H9 (cell line): ENCODE measurements around the gene CSTA. TPM values are rescaled to one million over a fixed set of nuclear protein-coding genes. Genes with fewer than 3 reads are reported as not detected.

Experiments
- DNase-seq: peaks from one replicate; pipeline ENCODE4 v3.0.0-alpha.2; 2017
- H2AFZ ChIP-seq: one replicate; pipeline ENCODE4 v1.6.1; 2013; ENCODE audit warnings: mild to moderate bottlenecking, low read length, control low read depth, moderate library complexity
- H2AK5ac ChIP-seq: 2 replicates; pipeline ENCODE4 v1.6.1; 2013; ENCODE audit warnings: low read length, control low read depth, mixed read lengths; ENCODE audit not compliant: insufficient read length
- H2BK120ac ChIP-seq: one replicate; pipeline ENCODE4 v1.6.1; 2013; ENCODE audit warnings: low read depth, mild to moderate bottlenecking, low read length, control low read depth, inconsistent platforms; ENCODE audit not compliant: poor library complexity, severe bottlenecking
- H2BK12ac ChIP-seq: 2 replicates; pipeline ENCODE4 v1.6.1; 2013; ENCODE audit warnings: low read length, control low read depth, mixed read lengths, low read depth; ENCODE audit not compliant: insufficient read length
- H2BK15ac ChIP-seq: 2 replicates; pipeline ENCODE4 v1.6.1; 2013; ENCODE audit warnings: low read depth, low read length, control low read depth
- H2BK20ac ChIP-seq: one replicate; pipeline ENCODE4 v1.6.1; 2013; ENCODE audit warnings: low read depth, mild to moderate bottlenecking, low read length, control low read depth, inconsistent platforms; ENCODE audit not compliant: poor library complexity, severe bottlenecking
- H2BK5ac ChIP-seq: 2 replicates; pipeline ENCODE4 v1.6.1; 2013; ENCODE audit warnings: low read length, control low read depth, mixed read lengths; ENCODE audit not compliant: insufficient read length
- H3K14ac ChIP-seq: 2 replicates; pipeline ENCODE4 v1.6.1; 2013; ENCODE audit warnings: low read length, control low read depth; ENCODE audit not compliant: insufficient read depth
- H3K18ac ChIP-seq: 2 replicates; pipeline ENCODE4 v1.6.1; 2013; ENCODE audit warnings: low read depth, mild to moderate bottlenecking, mixed read lengths, low read length, control low read depth; ENCODE audit not compliant: insufficient read length
- H3K23ac ChIP-seq: 2 replicates; pipeline ENCODE4 v1.6.1; 2013; ENCODE audit warnings: low read length, control low read depth, mixed read lengths, low read depth; ENCODE audit not compliant: insufficient read length
- H3K23me2 ChIP-seq: 2 replicates; pipeline ENCODE4 v1.6.1; 2013; ENCODE audit warnings: low read depth, mild to moderate bottlenecking, mixed read lengths, low read length, control low read depth; ENCODE audit not compliant: insufficient read length, poor library complexity, severe bottlenecking
- H3K27ac ChIP-seq: 2 replicates; pipeline ENCODE4 v1.5.1; 2013; ENCODE audit warnings: low read length, control low read depth, mixed read lengths, low read depth; ENCODE audit not compliant: insufficient read length
- H3K27me3 ChIP-seq: 2 replicates; pipeline ENCODE4 v1.6.1; 2013; ENCODE audit warnings: low read length, control low read depth, inconsistent platforms; ENCODE audit not compliant: insufficient read depth
- H3K4ac ChIP-seq: 2 replicates; pipeline ENCODE4 v1.6.1; 2013; ENCODE audit warnings: low read depth, mild to moderate bottlenecking, control low read depth, inconsistent platforms, low read length, moderate library complexity
- H3K4me1 ChIP-seq: 2 replicates; pipeline ENCODE4 v1.6.1; 2013; ENCODE audit warnings: low read length, control low read depth, inconsistent platforms; ENCODE audit not compliant: insufficient read depth
- H3K4me2 ChIP-seq: 2 replicates; pipeline ENCODE4 v1.6.1; 2013; ENCODE audit warnings: low read length, control low read depth, mixed read lengths; ENCODE audit not compliant: insufficient read length, insufficient read depth
- H3K56ac ChIP-seq: 2 replicates; pipeline ENCODE4 v1.6.1; 2013; ENCODE audit warnings: low read depth, mild to moderate bottlenecking, mixed read lengths, low read length, control low read depth; ENCODE audit not compliant: insufficient read length
- H3K79me1 ChIP-seq: 2 replicates; pipeline ENCODE4 v1.6.1; 2013; ENCODE audit warnings: low read depth, mild to moderate bottlenecking, moderate library complexity, low read length, control low read depth, inconsistent platforms; ENCODE audit not compliant: insufficient read depth, poor library complexity, severe bottlenecking
- H3K79me2 ChIP-seq: 2 replicates; pipeline ENCODE4 v1.6.1; 2013; ENCODE audit warnings: low read length, control low read depth, inconsistent platforms; ENCODE audit not compliant: insufficient read depth
- H3K9ac ChIP-seq: 2 replicates; pipeline ENCODE4 v1.6.1; 2013; ENCODE audit warnings: low read length, control low read depth, mixed read lengths; ENCODE audit not compliant: insufficient read length; ENCODE audit errors: extremely low read depth
- H3K9me3 ChIP-seq: one replicate; pipeline ENCODE4 v1.6.1; 2013; ENCODE audit warnings: low read depth, low read length, inconsistent platforms; ENCODE audit not compliant: control insufficient read depth
- H3T11ph ChIP-seq: one replicate; pipeline ENCODE4 v1.6.1; 2013; ENCODE audit warnings: mild to moderate bottlenecking, low read length, control low read depth, inconsistent platforms
- H4K20me1 ChIP-seq: one replicate; pipeline ENCODE4 v1.6.1; 2013; ENCODE audit not compliant: control insufficient read depth, insufficient read length, insufficient read depth
- H4K5ac ChIP-seq: 2 replicates; pipeline ENCODE4 v1.6.1; 2013; ENCODE audit warnings: low read depth, mild to moderate bottlenecking, mixed read lengths, low read length, control low read depth; ENCODE audit not compliant: insufficient read length
- H4K8ac ChIP-seq: replicated peaks from 2 replicates; pipeline ENCODE4 v1.6.1; 2013; ENCODE audit warnings: low read length, control low read depth, mixed read lengths, low read depth; ENCODE audit not compliant: insufficient read length
- H4K91ac ChIP-seq: 2 replicates; pipeline ENCODE4 v1.6.1; 2013; ENCODE audit warnings: low read depth, mild to moderate bottlenecking, moderate library complexity, mixed read lengths, low read length, control low read depth; ENCODE audit not compliant: insufficient read length
- H3K27ac Mint-ChIP-seq, 3 experiments: 2 replicates in 2 of 3; 3 replicates in 1 of 3; pipeline ENCODE4 v1.8.0; 2020 to 2021; ENCODE audit warnings: mixed read lengths in 3 of 3, mild to moderate bottlenecking in 1 of 3, moderate library complexity in 1 of 3
- H3K27me3 Mint-ChIP-seq: 2 replicates; pipeline ENCODE4 v1.8.0; 2021; ENCODE audit warnings: low read depth, mild to moderate bottlenecking, moderate library complexity, mixed read lengths
- H3K36me3 Mint-ChIP-seq, 3 experiments: 2 replicates in 2 of 3; 3 replicates in 1 of 3; pipeline ENCODE4 v1.8.0; 2020 to 2021; ENCODE audit warnings: low read depth in 3 of 3, mixed read lengths in 3 of 3; ENCODE audit not compliant: insufficient read depth in 1 of 3
- H3K4me1 Mint-ChIP-seq, 2 experiments: 2 replicates each; pipeline ENCODE4 v1.8.0; 2020; ENCODE audit warnings: mixed read lengths in 2 of 2
- H3K4me3 Mint-ChIP-seq, 2 experiments: 2 replicates in 1 of 2; 3 replicates in 1 of 2; pipeline ENCODE4 v1.8.0; 2020 to 2021; ENCODE audit warnings: mild to moderate bottlenecking in 2 of 2, mixed read lengths in 2 of 2, moderate library complexity in 1 of 2
- H3K9me3 Mint-ChIP-seq, 2 experiments: 2 replicates in 1 of 2; 3 replicates in 1 of 2; pipeline ENCODE4 v1.8.0; 2020; ENCODE audit warnings: mild to moderate bottlenecking in 2 of 2, mixed read lengths in 2 of 2, moderate library complexity in 1 of 2
- CTCF ChIP-seq: fragments of 200-600 bp; sonication (generic); conservative IDR thresholded peaks from 3 replicates; pipeline ENCODE4 v1.8.0; 2021; ENCODE audit warnings: antibody characterized with exemption, mild to moderate bottlenecking
- whole genome bisulfite sequencing: extraction: QIAGEN DNeasy Blood & Tissue Kit; methylation state at CpG from one replicate; pipeline ENCODE4 v1.1.7; 2013; ENCODE audit warnings: missing lambda C conversion rate, low lambda C conversion rate, mixed read lengths; ENCODE audit not compliant: insufficient read length; ENCODE audit errors: extremely low coverage; 5-methylcytosine and 5-hydroxymethylcytosine counted together
- total RNA-seq: library from RNA; stranded (reverse); gene quantifications from 2 replicates; pipeline ENCODE4 v1.2.1, GENCODE V29; 2021

CSTA gene
- total RNA-seq, 1 experiment from 2014 or later = not detected

- H3K27ac ChIP-seq = no peak overlapping the region
- H3K4me2 ChIP-seq = no peak overlapping the region
- no peak overlapping the region for H3K4ac ChIP-seq
- H4K20me1 ChIP-seq = no peaks in the 10 kb centered on the region
- WGBS = no CpG with 5 or more reads among the region's 4 CpGs
- H4K5ac ChIP-seq = no peak overlapping the region
- H2BK15ac ChIP-seq = no peak overlapping the region
- no peak overlapping the region for H2AFZ ChIP-seq
- H4K8ac ChIP-seq = no peak overlapping the region
- H3T11ph ChIP-seq = no peak overlapping the region
- H2BK12ac ChIP-seq = no peak overlapping the region
- H3K79me2 ChIP-seq = no peaks in the 10 kb centered on the region
- no peak overlapping the region for H3K4me3 Mint-ChIP-seq
- no peaks in the 10 kb centered on the region for H3K9me3 Mint-ChIP-seq
- no peak overlapping the region for H2BK5ac ChIP-seq
- H3K56ac ChIP-seq = no peak overlapping the region
- H2BK120ac ChIP-seq = no peak overlapping the region
- no peak overlapping the region for H2AK5ac ChIP-seq
- no peak overlapping the region for H3K23ac ChIP-seq
- no peak overlapping the region for H4K91ac ChIP-seq
- no peak overlapping the region for H3K18ac ChIP-seq
- no peak overlapping the region for H2BK20ac ChIP-seq
- DNase-seq = no peak
- no peaks in the 10 kb centered on the region for H3K23me2 ChIP-seq
- H3K4me1 ChIP-seq = no peaks in the 10 kb centered on the region
- no peak overlapping the region for H3K14ac ChIP-seq
- H3K4me1 Mint-ChIP-seq = no peaks in the 10 kb centered on the region
- no peaks in the 10 kb centered on the region for H3K79me1 ChIP-seq
- H3K27me3 Mint-ChIP-seq = peaks cover 2% of the 10 kb centered on the region; the same call in 1 of the 2 replicates
- no peak overlapping the region; a peak in 1 of 7 replicates for H3K27ac Mint-ChIP-seq
- no peaks in the 10 kb centered on the region; a peak in 1 of 7 replicates for H3K36me3 Mint-ChIP-seq
- H3K9ac ChIP-seq = no peak overlapping the region
- no peaks in the 10 kb centered on the region for H3K27me3 ChIP-seq
- no peak for TF ChIP-seq CTCF
- H3K9me3 ChIP-seq = no peaks in the 10 kb centered on the region
These were observed 17.9 kb upstream of the CSTA start for GRCh38 chr3:122307094-122307687.
